PC-3 (cell line): Measurements from ENCODE around the gene RPS8.

Experiments used
- CTCF ChIP-seq: fragments of 300-600 bp; sonication (generic); conservative IDR thresholded peaks from 2 replicates; pipeline ENCODE4 v1.5.1; 2017; ENCODE audit warnings: antibody characterized with exemption, low read depth, mild to moderate bottlenecking, low read length
- EZH2 ChIP-seq: fragments of 300-600 bp; sonication (generic); IDR thresholded peaks from one replicate; pipeline ENCODE4 v1.6.1; 2017; ENCODE audit warnings: antibody characterized with exemption, mild to moderate bottlenecking, low read length; ENCODE audit not compliant: unreplicated experiment

GRCh38 chr1:44776730-44777068 is 1.4 kb downstream of the RPS8 start:
- no peak for TF ChIP-seq CTCF
- no peak for TF ChIP-seq EZH2
